ENCODE data around the gene LARP1.

Gene LARP1

DNA sequence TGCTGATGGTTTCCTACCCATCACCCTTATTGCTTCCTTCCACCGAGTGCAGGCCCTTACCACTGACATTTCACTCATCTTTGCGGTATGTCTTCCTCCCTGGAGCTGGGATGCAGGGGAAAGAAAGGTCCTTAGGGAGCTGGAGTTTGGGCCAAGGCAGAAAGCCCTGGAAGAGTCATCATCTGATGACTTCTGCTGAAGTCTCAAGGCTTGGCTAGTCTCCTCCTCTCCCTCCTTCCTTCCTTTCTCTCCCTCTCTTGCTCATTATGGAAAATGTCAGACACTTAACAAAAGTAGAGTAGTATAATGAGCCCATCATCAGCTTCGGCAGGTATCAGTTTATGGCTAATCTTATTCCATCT, 40.0 kb downstream of the LARP1 start:
- no peak overlapping the region for H2AFZ ChIP-seq (ENCODE audit: low read depth, low read length, severe bottlenecking)
- peaks cover 25% of the 10 kb centered on the region; the same call in 1 of the 2 replicates for H3K79me2 ChIP-seq (ENCODE audit: insufficient read depth, low read length)
- TF ChIP-seq, protein P1, sequence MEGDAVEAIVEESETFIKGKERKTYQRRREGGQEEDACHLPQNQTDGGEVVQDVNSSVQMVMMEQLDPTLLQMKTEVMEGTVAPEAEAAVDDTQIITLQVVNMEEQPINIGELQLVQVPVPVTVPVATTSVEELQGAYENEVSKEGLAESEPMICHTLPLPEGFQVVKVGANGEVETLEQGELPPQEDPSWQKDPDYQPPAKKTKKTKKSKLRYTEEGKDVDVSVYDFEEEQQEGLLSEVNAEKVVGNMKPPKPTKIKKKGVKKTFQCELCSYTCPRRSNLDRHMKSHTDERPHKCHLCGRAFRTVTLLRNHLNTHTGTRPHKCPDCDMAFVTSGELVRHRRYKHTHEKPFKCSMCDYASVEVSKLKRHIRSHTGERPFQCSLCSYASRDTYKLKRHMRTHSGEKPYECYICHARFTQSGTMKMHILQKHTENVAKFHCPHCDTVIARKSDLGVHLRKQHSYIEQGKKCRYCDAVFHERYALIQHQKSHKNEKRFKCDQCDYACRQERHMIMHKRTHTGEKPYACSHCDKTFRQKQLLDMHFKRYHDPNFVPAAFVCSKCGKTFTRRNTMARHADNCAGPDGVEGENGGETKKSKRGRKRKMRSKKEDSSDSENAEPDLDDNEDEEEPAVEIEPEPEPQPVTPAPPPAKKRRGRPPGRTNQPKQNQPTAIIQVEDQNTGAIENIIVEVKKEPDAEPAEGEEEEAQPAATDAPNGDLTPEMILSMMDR (IDR thresholded peaks at IDR 0.05; ENCODE audit: insufficient read depth, low read length, poor library complexity, severe bottlenecking), result no peak
- H3K4me2 ChIP-seq (ENCODE audit: low read depth, low read length, poor library complexity, severe bottlenecking), result no peak overlapping the region
- H3K9me2 ChIP-seq (replicated peaks; ENCODE audit: insufficient read depth, low read length), result no peaks in the 10 kb centered on the region
- no peak overlapping the region for H3K27ac ChIP-seq (ENCODE audit: low read depth, low read length)
- H3K4me3 ChIP-seq (ENCODE audit: insufficient read depth, low read length, poor library complexity, severe bottlenecking), result no peak overlapping the region
- H3K36me3 ChIP-seq (ENCODE audit: low read length), result peaks cover 56% of the 10 kb centered on the region
- H3F3A ChIP-seq (ENCODE audit: insufficient read depth), result peaks cover 7% of the 10 kb centered on the region; the same call in 1 of the 2 replicates
- no peaks in the 10 kb centered on the region for H3K9me3 ChIP-seq (ENCODE audit: insufficient read depth, low read length)
- H3K9ac ChIP-seq (ENCODE audit: low read length), result no peak overlapping the region
- no peaks in the 10 kb centered on the region for H3K27me3 ChIP-seq (ENCODE audit: low read length)
- peaks cover 12% of the 10 kb centered on the region for H4K20me1 ChIP-seq (ENCODE audit: low read depth, low read length)

- H3K27ac ChIP-seq (ENCODE audit: low read depth, low read length), result no peak overlapping the region
- H3K79me2 ChIP-seq (ENCODE audit: insufficient read depth, low read length), result peaks cover 12% of the 10 kb centered on the region; the same call in 1 of the 2 replicates
- H3K4me3 ChIP-seq (ENCODE audit: insufficient read depth, low read length, poor library complexity, severe bottlenecking), result no peak overlapping the region
- H4K20me1 ChIP-seq (ENCODE audit: low read depth, low read length), result peaks cover 12% of the 10 kb centered on the region
- no peak overlapping the region for H3K9ac ChIP-seq (ENCODE audit: low read length)
- H3K9me3 ChIP-seq (ENCODE audit: insufficient read depth, low read length), result no peaks in the 10 kb centered on the region
- no peaks in the 10 kb centered on the region for H3K9me2 ChIP-seq (replicated peaks; ENCODE audit: insufficient read depth, low read length)
- H3K27me3 ChIP-seq (ENCODE audit: low read length), result no peaks in the 10 kb centered on the region
- H3K4me2 ChIP-seq (ENCODE audit: low read depth, low read length, poor library complexity, severe bottlenecking), result no peak overlapping the region
- peaks cover 7% of the 10 kb centered on the region; the same call in 1 of the 2 replicates for H3F3A ChIP-seq (ENCODE audit: insufficient read depth)
- no peak overlapping the region for H2AFZ ChIP-seq (ENCODE audit: low read depth, low read length, severe bottlenecking)
- TF ChIP-seq, protein P1 (IDR thresholded peaks at IDR 0.05; ENCODE audit: insufficient read depth, low read length, poor library complexity, severe bottlenecking), result no peak
- no peak for TF ChIP-seq EZH2phosphoT487 (conservative IDR thresholded peaks at IDR 0.05; ENCODE audit: low read length)
- peaks cover 61% of the 10 kb centered on the region for H3K36me3 ChIP-seq (ENCODE audit: low read length)
These were observed 42.6 kb downstream of the LARP1 start for GRCh38 chr5:154797762-154798161.

DNA sequence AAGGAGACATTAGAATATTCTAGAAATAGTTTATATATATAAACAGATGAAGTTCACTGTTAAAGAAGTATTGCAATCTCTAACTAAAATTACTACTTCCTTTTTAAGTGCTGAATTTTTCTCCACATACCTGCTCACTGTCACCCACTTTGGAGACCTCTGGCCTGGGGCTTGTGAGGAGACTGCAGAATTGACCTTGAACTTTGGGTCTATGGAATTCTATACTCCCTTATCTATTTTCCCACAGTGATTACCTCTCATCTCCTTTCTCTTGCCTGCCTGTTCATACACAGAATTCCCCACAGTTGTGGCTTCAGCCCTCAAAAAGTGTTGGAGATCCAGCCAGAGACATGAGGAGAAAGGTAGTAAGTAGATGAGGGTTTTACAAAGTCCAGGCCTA, 45.4 kb downstream of the LARP1 start:
- TF ChIP-seq EZH2phosphoT487 (conservative IDR thresholded peaks at IDR 0.05; ENCODE audit: low read length), result no peak
- TF ChIP-seq, protein P1 (IDR thresholded peaks at IDR 0.05; ENCODE audit: insufficient read depth, low read length, poor library complexity, severe bottlenecking), result no peak
- Histone ChIP-seq H4K20me1 (ENCODE audit: low read depth, low read length) (peaks cover 6% of the 10 kb centered on the region), H3K9ac (ENCODE audit: low read length) (no peak overlapping the region), H3K4me3 (ENCODE audit: insufficient read depth, low read length, poor library complexity, severe bottlenecking) (no peak overlapping the region), H3K9me2 (replicated peaks; ENCODE audit: insufficient read depth, low read length) (no peaks in the 10 kb centered on the region), H3K4me2 (ENCODE audit: low read depth, low read length, poor library complexity, severe bottlenecking) (no peak overlapping the region), H3K27ac (ENCODE audit: low read depth, low read length) (no peak overlapping the region), H3K27me3 (ENCODE audit: low read length) (no peaks in the 10 kb centered on the region), H3K36me3 (ENCODE audit: low read length) (peaks cover 67% of the 10 kb centered on the region), H3K9me3 (ENCODE audit: insufficient read depth, low read length) (no peaks in the 10 kb centered on the region), H3K79me2 (ENCODE audit: insufficient read depth, low read length) (peaks cover 7% of the 10 kb centered on the region; the same call in 1 of the 2 replicates), H3F3A (ENCODE audit: insufficient read depth) (peaks cover 7% of the 10 kb centered on the region; the same call in 1 of the 2 replicates), H2AFZ (ENCODE audit: low read depth, low read length, severe bottlenecking) (no peak overlapping the region)
